HG03378 (cell line): ENCODE measurements around the gene ZNF407.

ENCODE experiments used
- ATAC-seq: cut with Tn5 transposase; IDR thresholded peaks from one replicate; pipeline ENCODE4 v1.9.1; 2021; ENCODE audit warnings: mild to moderate bottlenecking, moderate library complexity; ENCODE audit not compliant: unreplicated experiment

Gene ZNF407

GRCh38 chr18:74818516-74819175, 221.0 kb downstream of the ZNF407 start:
- no peak for ATAC-seq

DNA sequence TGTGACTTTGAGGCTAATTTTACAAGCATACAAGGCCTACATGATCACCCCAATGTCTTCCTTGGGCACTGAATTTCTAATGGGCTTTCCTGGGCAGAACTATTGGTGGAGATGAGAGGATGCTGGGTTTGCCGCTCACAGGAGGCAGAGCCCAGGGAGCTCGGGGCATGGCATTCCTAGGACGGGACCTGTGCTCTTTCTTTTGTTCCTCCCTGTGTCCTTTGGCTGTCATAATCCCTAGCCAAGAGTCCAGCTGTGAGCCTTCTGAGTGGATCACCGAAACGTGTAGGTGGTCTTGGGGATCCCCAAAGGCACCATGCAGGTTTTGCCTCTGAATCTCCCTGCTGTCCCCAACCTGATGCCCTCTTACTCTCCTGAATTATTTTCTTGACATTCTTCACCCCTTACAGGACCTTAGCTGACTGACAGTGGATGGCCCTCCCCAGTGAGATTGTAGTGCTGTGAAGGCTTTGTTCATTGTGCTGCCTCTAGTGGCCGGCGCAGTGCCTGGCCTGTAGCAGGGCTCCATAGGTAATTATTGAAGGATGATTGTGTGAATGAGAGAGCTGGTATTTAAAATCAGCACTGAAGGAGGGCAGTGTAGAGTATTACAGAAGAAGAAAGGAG, 221.9 kb downstream of the ZNF407 start:
- peak; percentile 82 for ATAC-seq

DNA sequence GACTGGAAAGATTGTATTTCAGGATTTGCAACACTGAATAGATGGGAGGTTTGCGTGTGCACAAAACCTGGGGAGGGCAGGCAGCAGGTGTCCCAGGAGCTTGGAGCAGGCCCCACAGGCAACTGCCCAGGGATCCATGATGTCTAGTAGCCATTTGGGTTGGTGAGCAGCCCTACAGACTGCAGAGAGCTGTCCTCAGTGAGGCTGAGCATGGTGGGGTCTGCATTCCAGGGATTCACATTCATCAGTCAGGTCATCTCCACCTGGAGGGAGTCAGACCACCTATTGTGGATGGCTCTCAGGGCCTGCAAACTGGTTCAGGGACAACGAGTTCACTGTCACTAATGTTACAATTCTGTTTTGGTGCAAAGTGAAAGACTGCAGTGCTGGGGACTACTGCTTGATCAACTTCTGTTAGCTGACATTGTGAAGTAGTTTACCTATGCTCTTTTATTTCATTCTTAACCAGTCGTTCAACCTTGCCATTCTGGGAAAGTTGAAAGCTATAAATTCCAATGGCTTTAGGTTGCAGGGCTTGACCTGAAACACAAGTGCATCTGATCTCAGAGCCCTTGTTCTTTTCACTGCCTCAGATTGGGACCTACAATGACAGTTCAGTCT, 222.6 kb downstream of the ZNF407 start:
- ATAC-seq, result no peak

- ATAC-seq, result no peak
Measured at GRCh38 chr18:74825460-74825859, 227.8 kb downstream of the ZNF407 start.

DNA sequence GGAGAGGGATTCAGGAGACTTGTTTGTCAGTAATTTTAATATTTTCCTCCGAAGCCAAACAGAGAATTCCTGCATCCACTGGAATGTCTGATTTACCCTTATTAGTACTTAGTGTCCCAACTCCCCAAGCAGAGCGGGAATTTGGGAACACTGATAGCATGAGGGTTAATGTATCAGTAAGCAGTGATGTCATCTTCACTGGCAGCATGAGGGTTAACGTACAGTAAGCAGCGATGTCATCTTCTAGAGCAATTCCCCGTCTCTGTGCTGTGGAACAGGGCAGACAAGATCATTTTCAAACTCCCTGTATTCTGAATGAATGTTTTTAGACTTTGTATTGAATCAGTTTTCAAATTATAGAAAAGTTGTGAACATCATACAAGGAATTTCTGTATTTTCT, 228.9 kb downstream of the ZNF407 start:
- no peak for ATAC-seq

GRCh38 chr18:74828200-74828599, 230.5 kb downstream of the ZNF407 start:
- ATAC-seq, result no peak

GRCh38 chr18:74831571-74832250, 234.0 kb downstream of the ZNF407 start:
- no peak for ATAC-seq

- ATAC-seq, result no peak
Measured at GRCh38 chr18:74832381-74832780, 234.7 kb downstream of the ZNF407 start.

GRCh38 chr18:74832999-74833398, 235.3 kb downstream of the ZNF407 start:
- ATAC-seq, result no peak

- no peak for ATAC-seq
Measured at GRCh38 chr18:74834424-74835309, 237.0 kb downstream of the ZNF407 start.

- ATAC-seq, result no peak
Measured at GRCh38 chr18:74836296-74837139, 238.8 kb downstream of the ZNF407 start.

DNA sequence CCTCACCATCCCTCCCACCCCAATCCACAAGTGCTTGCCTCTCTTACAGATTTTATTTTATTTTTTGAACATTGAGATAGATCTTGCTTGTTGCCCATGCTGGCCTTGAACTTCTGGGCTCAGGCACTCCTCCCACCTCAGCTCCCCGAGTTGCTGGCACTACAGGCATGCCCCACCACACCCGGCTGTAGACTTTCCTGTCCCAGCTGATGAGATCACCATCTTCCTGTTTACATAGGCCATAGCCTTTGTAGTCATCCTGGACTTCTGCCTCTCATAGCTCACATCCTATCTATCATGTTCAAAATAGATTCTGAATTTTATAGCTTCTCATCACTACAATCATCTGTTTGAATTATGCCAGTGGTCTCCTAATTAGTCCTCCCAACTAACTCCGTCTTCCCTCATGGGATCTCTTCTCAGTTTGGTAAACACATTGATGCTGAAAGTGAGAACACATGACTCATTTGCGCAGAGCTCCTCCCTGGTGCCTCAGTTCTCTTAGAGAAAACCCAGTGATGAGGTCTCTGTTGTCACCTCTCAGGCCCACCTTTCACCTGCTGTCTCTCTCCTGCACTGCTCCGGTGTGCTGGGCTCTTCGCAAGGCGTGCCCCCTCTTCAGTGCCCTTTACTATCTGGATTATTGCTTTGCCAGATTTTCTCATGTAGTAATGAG, 243.0 kb downstream of the ZNF407 start:
- no peak for ATAC-seq

DNA sequence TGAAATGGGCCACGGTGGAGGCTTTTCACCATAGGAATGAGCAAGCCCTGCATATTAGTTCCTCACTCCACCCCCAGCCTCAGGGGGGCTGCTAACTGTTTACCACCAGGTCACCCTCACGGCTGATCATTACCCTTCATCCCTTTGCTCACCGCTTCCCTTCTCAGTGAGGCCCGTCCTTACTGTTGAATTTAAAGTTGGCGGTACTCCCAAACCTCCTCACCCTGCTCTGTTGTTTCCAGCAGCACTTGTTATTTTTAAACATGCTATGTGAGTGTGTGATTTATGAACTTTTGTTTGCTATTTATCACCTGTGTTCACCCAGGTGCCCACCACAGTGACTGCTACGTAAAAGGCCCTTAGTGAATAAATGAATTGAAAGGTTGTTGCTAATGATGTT, 243.6 kb downstream of the ZNF407 start:
- no peak for ATAC-seq

- no peak for ATAC-seq
Measured at GRCh38 chr18:74849301-74849700, 251.6 kb downstream of the ZNF407 start.

- no peak for ATAC-seq
Measured at GRCh38 chr18:74856434-74856833, 258.8 kb downstream of the ZNF407 start.

DNA sequence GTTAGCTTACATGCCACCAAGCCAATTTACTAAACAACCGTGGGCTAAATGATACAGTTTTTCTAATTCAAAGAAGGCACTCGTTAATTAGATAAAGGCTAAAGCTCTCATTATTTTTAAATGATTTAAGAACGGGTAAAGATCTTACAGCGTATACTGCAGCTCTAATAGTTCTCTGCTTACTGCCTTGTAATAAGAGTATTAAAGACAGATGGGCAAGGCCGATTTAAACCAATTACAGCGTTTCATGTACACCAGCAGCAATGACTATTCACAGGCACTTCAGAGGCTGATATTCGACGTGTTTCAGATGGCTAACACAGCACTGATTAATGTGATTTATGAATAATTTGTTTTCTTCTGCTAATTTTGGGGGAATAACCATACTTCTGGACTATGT, 259.3 kb downstream of the ZNF407 start:
- no peak for ATAC-seq

- ATAC-seq, result no peak
Measured at GRCh38 chr18:74857901-74858300, 260.2 kb downstream of the ZNF407 start.

DNA sequence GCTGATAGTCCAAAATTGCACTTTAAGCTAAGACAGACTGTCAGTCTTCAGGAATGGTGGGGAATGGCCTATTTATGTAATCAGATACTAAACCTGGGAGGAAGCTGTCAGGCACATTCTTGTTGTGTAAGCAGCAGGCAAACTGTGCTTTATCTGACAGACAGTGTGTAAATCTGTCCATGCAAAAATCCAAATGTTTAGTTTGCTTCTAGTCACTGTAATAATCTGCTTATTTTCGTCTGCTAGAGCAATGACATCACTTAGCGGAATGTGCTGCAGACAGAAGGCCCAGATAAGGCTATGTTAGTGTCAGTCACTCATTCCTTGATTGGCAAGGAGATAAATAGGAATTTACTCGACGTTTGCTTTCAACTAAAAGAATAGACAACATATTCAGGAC, 263.5 kb downstream of the ZNF407 start:
- ATAC-seq, result no peak

- no peak for ATAC-seq
Measured at GRCh38 chr18:74862094-74862493, 264.4 kb downstream of the ZNF407 start.
